HEK293 (cell line): Measurements from ENCODE around the gene IL4I1.

Experiments used
- CTCF ChIA-PET: fragments of 350-600 bp; formaldehyde crosslinking; extraction: SDS; loops from one replicate; lab custom pipeline; 2021; ENCODE audit warnings: antibody characterized with exemption; lab: Yijun Ruan, JAX
- POLR2A ChIA-PET: fragments of 300-600 bp; formaldehyde crosslinking; extraction: SDS; loops from one replicate; lab custom pipeline; 2020; ENCODE audit warnings: antibody characterized with exemption, inconsistent platforms; lab: Yijun Ruan, JAX
- H3K27ac ChIP-seq: fragments of 200-500 bp; sonication (Bioruptor generic); 2 replicates; pipeline ENCODE4 v1.5.1; 2014; ENCODE audit warnings: low read depth, low read length, control low read depth, inconsistent platforms; ENCODE audit errors: extremely low read depth
- H3K36me3 ChIP-seq, 2 experiments: fragments of 200-500 bp in 1 of 2; sonication (Bioruptor generic) in 1 of 2; 1 replicate in 1 of 2; 2 replicates in 1 of 2; pipeline ENCODE4 v1.5.1; 2014 to 2017; ENCODE audit warnings: inconsistent platforms in 2 of 2, low read length in 2 of 2; ENCODE audit not compliant: control insufficient read depth in 2 of 2, insufficient read depth in 1 of 2
- H3K4me1 ChIP-seq: fragments of 200-500 bp; sonication (Bioruptor generic); 2 replicates; pipeline ENCODE4 v1.5.1; 2014; ENCODE audit warnings: mild to moderate bottlenecking, low read length, inconsistent platforms; ENCODE audit not compliant: control insufficient read depth, insufficient read depth
- H3K4me3 ChIP-seq: 2 replicates; pipeline ENCODE4 v1.5.1; 2011; ENCODE audit warnings: low read depth, mild to moderate bottlenecking, control low read depth, low read length, moderate library complexity
- H3K9me3 ChIP-seq: fragments of 200-500 bp; sonication (Bioruptor generic); 2 replicates; pipeline ENCODE4 v1.5.1; 2014; ENCODE audit warnings: low read depth, low read length, inconsistent platforms; ENCODE audit not compliant: control insufficient read depth, insufficient read depth
- PRDM1 ChIP-seq: fragments of 450-650 bp; formaldehyde crosslinking; IDR thresholded peaks from 2 replicates; pipeline ENCODE4; 2016; ENCODE audit warnings: missing biosample characterization, missing genetic modification characterization
- RBAK ChIP-seq: fragments of 450-650 bp; formaldehyde crosslinking; IDR thresholded peaks from 2 replicates; pipeline ENCODE4 v1.5.1; 2016; ENCODE audit warnings: missing biosample characterization, missing genetic modification characterization
- SCRT1 ChIP-seq: fragments of 450-650 bp; formaldehyde crosslinking; IDR thresholded peaks from 2 replicates; pipeline ENCODE4 v1.5.1; 2016; ENCODE audit warnings: missing biosample characterization, missing genetic modification characterization, borderline replicate concordance
- SCRT2 ChIP-seq: fragments of 450-650 bp; formaldehyde crosslinking; IDR thresholded peaks from 2 replicates; pipeline ENCODE4 v1.5.1; 2016; ENCODE audit warnings: missing biosample characterization, missing genetic modification characterization
- SETDB1 ChIP-seq: IDR thresholded peaks from one replicate; pipeline ENCODE4 v1.6.1; 2017; ENCODE audit warnings: mild to moderate bottlenecking, low read length, moderate library complexity, mixed read lengths; ENCODE audit not compliant: insufficient read length
- SP2 ChIP-seq: fragments of 450-650 bp; formaldehyde crosslinking; IDR thresholded peaks from 2 replicates; pipeline ENCODE4 v1.5.1; 2016; ENCODE audit warnings: missing biosample characterization, missing genetic modification characterization
- TSHZ1 ChIP-seq: fragments of 450-650 bp; formaldehyde crosslinking; IDR thresholded peaks from 2 replicates; pipeline ENCODE4 v1.5.1; 2016; ENCODE audit warnings: missing biosample characterization, missing genetic modification characterization, borderline replicate concordance
- YY1 ChIP-seq: fragments of 450-650 bp; formaldehyde crosslinking; IDR thresholded peaks from 2 replicates; pipeline ENCODE4 v1.5.1; 2018; ENCODE audit warnings: missing biosample characterization, missing genetic modification characterization
- ZBTB10 ChIP-seq: fragments of 450-650 bp; formaldehyde crosslinking; IDR thresholded peaks from 2 replicates; pipeline ENCODE4 v1.5.1; 2016; ENCODE audit warnings: missing biosample characterization, missing genetic modification characterization
- ZFHX2 ChIP-seq: fragments of 450-650 bp; formaldehyde crosslinking; conservative IDR thresholded peaks from 2 replicates; pipeline ENCODE4 v1.5.1; 2016; ENCODE audit warnings: missing biosample characterization, missing genetic modification characterization
- ZNF19 ChIP-seq: fragments of 450-650 bp; formaldehyde crosslinking; IDR thresholded peaks from 2 replicates; pipeline ENCODE4; 2016; ENCODE audit warnings: missing biosample characterization, missing genetic modification characterization, low read depth
- ZNF23 ChIP-seq: fragments of 450-650 bp; formaldehyde crosslinking; IDR thresholded peaks from 2 replicates; pipeline ENCODE4 v1.5.1; 2016; ENCODE audit warnings: missing biosample characterization, missing genetic modification characterization, borderline replicate concordance
- ZNF341 ChIP-seq: fragments of 450-650 bp; formaldehyde crosslinking; IDR thresholded peaks from 2 replicates; pipeline ENCODE4; 2016; ENCODE audit warnings: low read depth, missing biosample characterization, missing genetic modification characterization
- ZNF426 ChIP-seq: fragments of 450-650 bp; formaldehyde crosslinking; IDR thresholded peaks from 2 replicates; pipeline ENCODE4 v1.5.1; 2017; ENCODE audit warnings: missing biosample characterization, missing genetic modification characterization, mild to moderate bottlenecking, inconsistent platforms, moderate library complexity
- ZNF561 ChIP-seq: fragments of 450-650 bp; IDR thresholded peaks from 2 replicates; pipeline ENCODE4 v1.5.1; 2018; ENCODE audit warnings: missing biosample characterization, missing genetic modification characterization, borderline replicate concordance
- ZNF580 ChIP-seq: fragments of 450-650 bp; formaldehyde crosslinking; IDR thresholded peaks from 2 replicates; pipeline ENCODE4 v1.5.1; 2016; ENCODE audit warnings: missing biosample characterization, missing genetic modification characterization
- ZNF610 ChIP-seq: fragments of 450-650 bp; formaldehyde crosslinking; IDR thresholded peaks from 2 replicates; pipeline ENCODE4 v1.5.1; 2016; ENCODE audit warnings: missing biosample characterization, missing genetic modification characterization, borderline replicate concordance
- ZNF624 ChIP-seq: fragments of 450-650 bp; formaldehyde crosslinking; IDR thresholded peaks from 2 replicates; pipeline ENCODE4 v1.5.1; 2017; ENCODE audit warnings: missing biosample characterization, missing genetic modification characterization
- ZNF658 ChIP-seq: fragments of 450-650 bp; formaldehyde crosslinking; IDR thresholded peaks from 2 replicates; pipeline ENCODE4; 2016; ENCODE audit warnings: missing biosample characterization, missing genetic modification characterization
- ZNF664 ChIP-seq: fragments of 450-650 bp; formaldehyde crosslinking; IDR thresholded peaks from 2 replicates; pipeline ENCODE4 v1.5.1; 2016; ENCODE audit warnings: missing biosample characterization, missing genetic modification characterization
- ZNF76 ChIP-seq: fragments of 450-650 bp; formaldehyde crosslinking; IDR thresholded peaks from 2 replicates; pipeline ENCODE4; 2016; ENCODE audit warnings: low read depth, missing biosample characterization, missing genetic modification characterization, borderline replicate concordance

The IL4I1 gene

GRCh38 chr19:49849433-49850220 lies 47.1 kb downstream of the IL4I1 start:
- ChIA-PET CTCF (interaction anchor here (0.6 to 2.8 kb wide), 8 partner anchors 14 to 177 kb away, joined by 3 to 13 read pairs (median 4); partner anchors contain the start of gene FUZ), POLR2A (interaction anchor here (0.6 to 8.8 kb wide), 14 partner anchors 9 to 710 kb away, joined by 3 to 128 read pairs (median 8); partner anchors contain the start of genes AP2A1, ATF5, FUZ and NUP62)
- Histone ChIP-seq H3K27ac (no peak overlapping the region), H3K9me3 (no peaks in the 10 kb centered on the region), H3K36me3 (peaks cover 0 to 7% of the 10 kb centered on the region in 2 experiments; a peak in 2 of 3 replicates), H3K4me1 (peaks cover 17% of the 10 kb centered on the region; the same call in 1 of the 2 replicates), H3K4me3 (no peak overlapping the region)
- TF ChIP-seq ZNF561 (tag by site-specific recombination) (no peak), SP2 (tag by site-specific recombination) (no peak), RBAK (tag by site-specific recombination) (0 out of 2 replicates have a peak, but pooled peaks have one; percentile 12), ZFHX2 (tag by site-specific recombination) (peak; percentile 28; the same call in 1 of the 2 replicates), SCRT1 (0 out of 2 replicates have a peak, but pooled peaks have one; percentile 56), SCRT2 (tag by site-specific recombination) (peak; percentile 88), ZNF23 (tag by site-specific recombination) (no peak), ZNF19 (tag by site-specific recombination) (no peak), ZNF341 (tag by site-specific recombination) (0 out of 2 replicates have a peak, but pooled peaks have one; percentile 32)
- TF ChIP-seq, all 188 proteins: peak for 5

GRCh38 chr19:49848938-49849337 lies 47.7 kb downstream of the IL4I1 start:
- Histone ChIP-seq H3K36me3 (peaks cover 0 to under 1% of the 10 kb centered on the region in 2 experiments; a peak in 2 of 3 replicates), H3K9me3 (no peaks in the 10 kb centered on the region), H3K4me3 (no peak overlapping the region), H3K4me1 (peaks cover 16% of the 10 kb centered on the region; the same call in 1 of the 2 replicates), H3K27ac (no peak overlapping the region)
- POLR2A ChIA-PET, result interaction anchor here (0.9 to 8.8 kb wide), 8 partner anchors 10 to 353 kb away, joined by 3 to 128 read pairs (median 6); partner anchors contain the start of genes PNKP and RPS11
- CTCF ChIA-PET, result interaction anchor here (1.0 to 2.8 kb wide), 4 partner anchors 9 to 176 kb away, joined by 3 to 13 read pairs (median 4); no protein-coding TSS in a partner anchor
- TF ChIP-seq ZNF610 (no peak), ZNF76 (tag by site-specific recombination) (no peak), PRDM1 (tag by site-specific recombination) (peak; percentile 58; the same call in 1 of the 2 replicates), ZNF664 (peak; percentile 79), ZNF426 (tag by site-specific recombination) (no peak), ZNF624 (tag by site-specific recombination) (peak; percentile 97), SETDB1 (peak; percentile 73)

GRCh38 chr19:49847731-49848696 lies 48.7 kb downstream of the IL4I1 start:
- Histone ChIP-seq H3K9me3 (no peaks in the 10 kb centered on the region), H3K27ac (no peak overlapping the region), H3K36me3 (no peaks in the 10 kb centered on the region), H3K4me1 (peaks cover 6% of the 10 kb centered on the region; the same call in 1 of the 2 replicates), H3K4me3 (no peak overlapping the region)
- ChIA-PET CTCF (interaction anchor here (0.6 to 2.8 kb wide), 9 partner anchors 10 to 345 kb away, joined by 3 to 13 read pairs (median 3); no protein-coding TSS in a partner anchor), POLR2A (interaction anchor here (0.5 to 8.8 kb wide), 14 partner anchors 9 to 267 kb away, joined by 3 to 128 read pairs (median 4); partner anchors contain the start of genes AP2A1, NOSIP, PNKP and RRAS)
- no peak for TF ChIP-seq YY1 (tag by site-specific recombination)
- no peak for TF ChIP-seq TSHZ1 (tag by site-specific recombination)
- no peak for TF ChIP-seq SP2 (tag by site-specific recombination)
- no peak for TF ChIP-seq ZNF658 (tag by site-specific recombination)
- no peak for TF ChIP-seq ZBTB10
- TF ChIP-seq ZNF580 (tag by site-specific recombination), result 0 out of 2 replicates have a peak, but pooled peaks have one; percentile 14
